WTC11 (cell line): ENCODE data around the gene EXTL1. TPM values are rescaled to one million over a fixed set of nuclear protein-coding genes. Genes with fewer than 3 reads are reported as not detected.

Experiments used
- ATAC-seq: fragments of 200-7000 bp; cut with Tn5 transposase; 2 replicates; pipeline ENCODE4 v1.10.0; 2021; ENCODE audit warnings: mild to moderate bottlenecking, moderate library complexity
- CTCF ChIA-PET: fragments of 300-600 bp; sonication (Branson Sonifier 250); formaldehyde crosslinking; loops from one replicate; lab custom pipeline; 2021; ENCODE audit warnings: antibody characterized with exemption; lab: Charles Lee
- POLR2A ChIA-PET: fragments of 350-600 bp; sonication (Branson Sonifier 250); formaldehyde crosslinking; loops from one replicate; lab custom pipeline; 2021; ENCODE audit warnings: antibody characterized with exemption; lab: Charles Lee
- DNase-seq: peaks from one replicate; pipeline ENCODE4 v3.0.0; 2021; ENCODE audit warnings: low spot score
- H3K27ac Mint-ChIP-seq: 2 replicates; pipeline ENCODE4 v1.8.0; 2021; ENCODE audit warnings: mixed read lengths
- H3K27me3 Mint-ChIP-seq: 2 replicates; pipeline ENCODE4 v1.8.0; 2021; ENCODE audit warnings: low read depth, mild to moderate bottlenecking, moderate library complexity, mixed read lengths
- H3K36me3 Mint-ChIP-seq: 2 replicates; pipeline ENCODE4 v1.8.0; 2021; ENCODE audit warnings: mixed read lengths
- H3K4me1 Mint-ChIP-seq: 2 replicates; pipeline ENCODE4 v1.8.0; 2022; ENCODE audit warnings: mixed read lengths
- H3K4me3 Mint-ChIP-seq: 2 replicates; pipeline ENCODE4 v1.8.0; 2021; ENCODE audit warnings: mild to moderate bottlenecking, moderate library complexity, mixed read lengths
- H3K9me3 Mint-ChIP-seq: 2 replicates; pipeline ENCODE4 v1.8.0; 2021; ENCODE audit warnings: mixed read lengths
- ATF1 ChIP-seq: sonication (generic); formaldehyde crosslinking; IDR thresholded peaks from 2 replicates; pipeline ENCODE4 v1.8.1; 2023; ENCODE audit warnings: mild to moderate bottlenecking, moderate library complexity, missing genetic modification reagents
- EMX1 ChIP-seq: fragments of 250-450 bp; sonication (Bioruptor Pico); IDR thresholded peaks from 2 replicates; pipeline ENCODE4 v1.8.0; 2021; ENCODE audit warnings: mild to moderate bottlenecking
- ETV6 ChIP-seq: sonication (generic); formaldehyde crosslinking; IDR thresholded peaks from 2 replicates; pipeline ENCODE4 v1.8.1; 2022; ENCODE audit warnings: mild to moderate bottlenecking, missing genetic modification reagents
- FOXJ3 ChIP-seq: sonication (generic); formaldehyde crosslinking; IDR thresholded peaks from 2 replicates; pipeline ENCODE4 v1.9.0; 2021; ENCODE audit warnings: missing genetic modification reagents, mild to moderate bottlenecking, borderline replicate concordance
- FOXK1 ChIP-seq: sonication (generic); formaldehyde crosslinking; IDR thresholded peaks from 2 replicates; pipeline ENCODE4 v1.8.0; 2022; ENCODE audit warnings: mild to moderate bottlenecking, moderate library complexity, missing genetic modification reagents
- GABPB1 ChIP-seq: sonication (generic); formaldehyde crosslinking; IDR thresholded peaks from 2 replicates; pipeline ENCODE4 v1.8.1; 2023; ENCODE audit warnings: mild to moderate bottlenecking, missing genetic modification reagents
- MYBL2 ChIP-seq: sonication (generic); formaldehyde crosslinking; IDR thresholded peaks from 2 replicates; pipeline ENCODE4 v1.8.1; 2023; ENCODE audit warnings: mild to moderate bottlenecking, moderate library complexity, missing genetic modification reagents
- NFE2L1 ChIP-seq: sonication (generic); formaldehyde crosslinking; IDR thresholded peaks from 2 replicates; pipeline ENCODE4 v1.8.1; 2023; ENCODE audit warnings: missing genetic modification reagents
- NR3C1 ChIP-seq: sonication (generic); formaldehyde crosslinking; conservative IDR thresholded peaks from 2 replicates; pipeline ENCODE4 v1.8.1; 2023; ENCODE audit warnings: low read depth, mild to moderate bottlenecking, missing genetic modification reagents
- OVOL2 ChIP-seq: fragments of 250-450 bp; sonication (Bioruptor Pico); IDR thresholded peaks from 2 replicates; pipeline ENCODE4 v1.9.0; 2021; ENCODE audit warnings: mild to moderate bottlenecking, borderline replicate concordance
- SMAD4 ChIP-seq: sonication (generic); formaldehyde crosslinking; IDR thresholded peaks from 2 replicates; pipeline ENCODE4 v1.8.0; 2022; ENCODE audit warnings: mild to moderate bottlenecking, missing genetic modification reagents
- SP1 ChIP-seq: sonication (generic); formaldehyde crosslinking; conservative IDR thresholded peaks from 2 replicates; pipeline ENCODE4 v1.8.1; 2022; ENCODE audit warnings: missing genetic modification reagents
- TCF7 ChIP-seq: sonication (generic); formaldehyde crosslinking; IDR thresholded peaks from 2 replicates; pipeline ENCODE4 v1.8.0; 2022; ENCODE audit warnings: mild to moderate bottlenecking, low read depth, missing genetic modification reagents, moderate library complexity
- ZNF232 ChIP-seq: sonication (generic); formaldehyde crosslinking; IDR thresholded peaks from 2 replicates; pipeline ENCODE4 v1.8.0; 2022; ENCODE audit warnings: mild to moderate bottlenecking, missing genetic modification reagents
- ZNF671 ChIP-seq: fragments of 250-450 bp; sonication (Bioruptor Pico); IDR thresholded peaks from 2 replicates; pipeline ENCODE4 v1.8.0; 2021; ENCODE audit warnings: mild to moderate bottlenecking
- total RNA-seq: library from RNA; stranded (reverse); gene quantifications from 3 replicates; pipeline ENCODE4 v1.2.3, GENCODE V29; 2021
- TF ChIP-seq, protein P1 (sequence below): sonication (generic); formaldehyde crosslinking; IDR thresholded peaks from 2 replicates; pipeline ENCODE4 v1.8.0; 2023; ENCODE audit warnings: missing genetic modification reagents
- TF ChIP-seq, protein P2 (sequence below): sonication (generic); formaldehyde crosslinking; IDR thresholded peaks from 2 replicates; pipeline ENCODE4 v1.8.1; 2022; ENCODE audit warnings: missing genetic modification reagents, borderline replicate concordance
- TF ChIP-seq, protein P3 (sequence below): fragments of 250-450 bp; sonication (Bioruptor Pico); IDR thresholded peaks from 2 replicates; pipeline ENCODE4 v1.9.0; 2021; ENCODE audit warnings: mild to moderate bottlenecking
- TF ChIP-seq, protein P4 (sequence below): sonication (generic); formaldehyde crosslinking; IDR thresholded peaks from 2 replicates; pipeline ENCODE4 v1.8.1; 2022; ENCODE audit warnings: low read depth, missing genetic modification reagents, borderline replicate concordance
- TF ChIP-seq, protein P5 (sequence below): sonication (generic); formaldehyde crosslinking; IDR thresholded peaks from 2 replicates; pipeline ENCODE4 v1.8.1; 2023; ENCODE audit warnings: mild to moderate bottlenecking, missing genetic modification reagents
- TF ChIP-seq, protein P6 (sequence below): sonication (generic); formaldehyde crosslinking; IDR thresholded peaks from 2 replicates; pipeline ENCODE4 v1.8.0; 2022; ENCODE audit warnings: missing genetic modification reagents
- TF ChIP-seq, protein P7 (sequence below): fragments of 250-450 bp; sonication (Bioruptor Pico); conservative IDR thresholded peaks from 2 replicates; pipeline ENCODE4 v1.9.0; 2021; ENCODE audit warnings: mild to moderate bottlenecking
- TF ChIP-seq, protein P8 (sequence below): sonication (generic); formaldehyde crosslinking; IDR thresholded peaks from 2 replicates; pipeline ENCODE4 v1.8.0; 2022; ENCODE audit warnings: mild to moderate bottlenecking, missing genetic modification reagents

Gene EXTL1
- total RNA-seq, 1 experiment from 2014 or later, result 2.1 TPM

DNA sequence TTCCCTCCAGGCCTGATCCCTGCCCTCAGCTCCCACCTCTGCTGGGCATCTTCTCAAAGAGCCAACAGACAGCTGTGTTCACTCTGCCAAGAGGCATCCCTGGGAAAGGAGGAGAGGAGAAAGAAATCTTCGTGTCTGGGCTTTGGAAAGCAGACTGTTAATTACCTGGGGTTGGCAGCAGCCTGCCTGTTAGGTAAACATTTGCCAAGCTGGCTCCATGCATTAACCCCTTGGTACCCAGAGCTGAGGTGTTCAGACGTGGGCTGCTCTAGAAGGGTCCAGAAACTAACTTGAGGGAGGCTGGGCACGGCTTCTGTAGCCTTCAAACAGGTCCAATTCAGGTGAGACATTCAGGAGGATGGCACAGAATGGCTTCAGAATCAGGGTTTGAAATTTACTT, 8.7 kb upstream of the EXTL1 start:
- DNase-seq (no peak), ATAC-seq (no peak)
- peaks cover 27% of the 10 kb centered on the region for H3K4me1 Mint-ChIP-seq
- H3K27ac Mint-ChIP-seq, result no peak overlapping the region
- no peak overlapping the region for H3K4me3 Mint-ChIP-seq
- POLR2A ChIA-PET, result no interaction called here
- no peaks in the 10 kb centered on the region for H3K36me3 Mint-ChIP-seq
- CTCF ChIA-PET, result interaction anchor here (1.0 to 1.5 kb wide), 4 partner anchors 14 to 132 kb away, joined by 3 to 6 read pairs (median 3); no protein-coding TSS in a partner anchor
- no peaks in the 10 kb centered on the region for H3K27me3 Mint-ChIP-seq
- no peaks in the 10 kb centered on the region for H3K9me3 Mint-ChIP-seq
- TF ChIP-seq, protein P1, sequence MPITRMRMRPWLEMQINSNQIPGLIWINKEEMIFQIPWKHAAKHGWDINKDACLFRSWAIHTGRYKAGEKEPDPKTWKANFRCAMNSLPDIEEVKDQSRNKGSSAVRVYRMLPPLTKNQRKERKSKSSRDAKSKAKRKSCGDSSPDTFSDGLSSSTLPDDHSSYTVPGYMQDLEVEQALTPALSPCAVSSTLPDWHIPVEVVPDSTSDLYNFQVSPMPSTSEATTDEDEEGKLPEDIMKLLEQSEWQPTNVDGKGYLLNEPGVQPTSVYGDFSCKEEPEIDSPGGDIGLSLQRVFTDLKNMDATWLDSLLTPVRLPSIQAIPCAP (CRISPR knock-in tag), result no peak
- TF ChIP-seq MYBL2, result no peak
- TF ChIP-seq FOXK1 (CRISPR knock-in tag), result no peak
- TF ChIP-seq, protein P2, sequence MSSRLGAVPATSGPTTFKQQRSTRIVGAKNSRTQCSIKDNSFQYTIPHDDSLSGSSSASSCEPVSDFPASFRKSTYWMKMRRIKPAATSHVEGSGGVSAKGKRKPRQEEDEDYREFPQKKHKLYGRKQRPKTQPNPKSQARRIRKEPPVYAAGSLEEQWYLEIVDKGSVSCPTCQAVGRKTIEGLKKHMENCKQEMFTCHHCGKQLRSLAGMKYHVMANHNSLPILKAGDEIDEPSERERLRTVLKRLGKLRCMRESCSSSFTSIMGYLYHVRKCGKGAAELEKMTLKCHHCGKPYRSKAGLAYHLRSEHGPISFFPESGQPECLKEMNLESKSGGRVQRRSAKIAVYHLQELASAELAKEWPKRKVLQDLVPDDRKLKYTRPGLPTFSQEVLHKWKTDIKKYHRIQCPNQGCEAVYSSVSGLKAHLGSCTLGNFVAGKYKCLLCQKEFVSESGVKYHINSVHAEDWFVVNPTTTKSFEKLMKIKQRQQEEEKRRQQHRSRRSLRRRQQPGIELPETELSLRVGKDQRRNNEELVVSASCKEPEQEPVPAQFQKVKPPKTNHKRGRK, result no peak
- no peak for TF ChIP-seq TCF7
- TF ChIP-seq SMAD4 (CRISPR knock-in tag), result no peak
- TF ChIP-seq, protein P3, sequence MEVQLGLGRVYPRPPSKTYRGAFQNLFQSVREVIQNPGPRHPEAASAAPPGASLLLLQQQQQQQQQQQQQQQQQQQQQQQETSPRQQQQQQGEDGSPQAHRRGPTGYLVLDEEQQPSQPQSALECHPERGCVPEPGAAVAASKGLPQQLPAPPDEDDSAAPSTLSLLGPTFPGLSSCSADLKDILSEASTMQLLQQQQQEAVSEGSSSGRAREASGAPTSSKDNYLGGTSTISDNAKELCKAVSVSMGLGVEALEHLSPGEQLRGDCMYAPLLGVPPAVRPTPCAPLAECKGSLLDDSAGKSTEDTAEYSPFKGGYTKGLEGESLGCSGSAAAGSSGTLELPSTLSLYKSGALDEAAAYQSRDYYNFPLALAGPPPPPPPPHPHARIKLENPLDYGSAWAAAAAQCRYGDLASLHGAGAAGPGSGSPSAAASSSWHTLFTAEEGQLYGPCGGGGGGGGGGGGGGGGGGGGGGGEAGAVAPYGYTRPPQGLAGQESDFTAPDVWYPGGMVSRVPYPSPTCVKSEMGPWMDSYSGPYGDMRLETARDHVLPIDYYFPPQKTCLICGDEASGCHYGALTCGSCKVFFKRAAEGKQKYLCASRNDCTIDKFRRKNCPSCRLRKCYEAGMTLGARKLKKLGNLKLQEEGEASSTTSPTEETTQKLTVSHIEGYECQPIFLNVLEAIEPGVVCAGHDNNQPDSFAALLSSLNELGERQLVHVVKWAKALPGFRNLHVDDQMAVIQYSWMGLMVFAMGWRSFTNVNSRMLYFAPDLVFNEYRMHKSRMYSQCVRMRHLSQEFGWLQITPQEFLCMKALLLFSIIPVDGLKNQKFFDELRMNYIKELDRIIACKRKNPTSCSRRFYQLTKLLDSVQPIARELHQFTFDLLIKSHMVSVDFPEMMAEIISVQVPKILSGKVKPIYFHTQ, result no peak
- TF ChIP-seq NR3C1 (CRISPR knock-in tag), result no peak
- TF ChIP-seq ETV6 (CRISPR knock-in tag), result no peak
- TF ChIP-seq EMX1 (CRISPR knock-in tag), result no peak
- no peak for TF ChIP-seq FOXJ3
- TF ChIP-seq ZNF671, result no peak
- no peak for TF ChIP-seq NFE2L1 (CRISPR knock-in tag)
- TF ChIP-seq, protein P4, sequence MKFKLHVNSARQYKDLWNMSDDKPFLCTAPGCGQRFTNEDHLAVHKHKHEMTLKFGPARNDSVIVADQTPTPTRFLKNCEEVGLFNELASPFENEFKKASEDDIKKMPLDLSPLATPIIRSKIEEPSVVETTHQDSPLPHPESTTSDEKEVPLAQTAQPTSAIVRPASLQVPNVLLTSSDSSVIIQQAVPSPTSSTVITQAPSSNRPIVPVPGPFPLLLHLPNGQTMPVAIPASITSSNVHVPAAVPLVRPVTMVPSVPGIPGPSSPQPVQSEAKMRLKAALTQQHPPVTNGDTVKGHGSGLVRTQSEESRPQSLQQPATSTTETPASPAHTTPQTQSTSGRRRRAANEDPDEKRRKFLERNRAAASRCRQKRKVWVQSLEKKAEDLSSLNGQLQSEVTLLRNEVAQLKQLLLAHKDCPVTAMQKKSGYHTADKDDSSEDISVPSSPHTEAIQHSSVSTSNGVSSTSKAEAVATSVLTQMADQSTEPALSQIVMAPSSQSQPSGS (CRISPR knock-in tag), result no peak
- TF ChIP-seq, protein P5, sequence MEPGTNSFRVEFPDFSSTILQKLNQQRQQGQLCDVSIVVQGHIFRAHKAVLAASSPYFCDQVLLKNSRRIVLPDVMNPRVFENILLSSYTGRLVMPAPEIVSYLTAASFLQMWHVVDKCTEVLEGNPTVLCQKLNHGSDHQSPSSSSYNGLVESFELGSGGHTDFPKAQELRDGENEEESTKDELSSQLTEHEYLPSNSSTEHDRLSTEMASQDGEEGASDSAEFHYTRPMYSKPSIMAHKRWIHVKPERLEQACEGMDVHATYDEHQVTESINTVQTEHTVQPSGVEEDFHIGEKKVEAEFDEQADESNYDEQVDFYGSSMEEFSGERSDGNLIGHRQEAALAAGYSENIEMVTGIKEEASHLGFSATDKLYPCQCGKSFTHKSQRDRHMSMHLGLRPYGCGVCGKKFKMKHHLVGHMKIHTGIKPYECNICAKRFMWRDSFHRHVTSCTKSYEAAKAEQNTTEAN (CRISPR knock-in tag), result no peak
- TF ChIP-seq OVOL2 (CRISPR knock-in tag), result no peak
- TF ChIP-seq SP1 (CRISPR knock-in tag), result no peak

DNA sequence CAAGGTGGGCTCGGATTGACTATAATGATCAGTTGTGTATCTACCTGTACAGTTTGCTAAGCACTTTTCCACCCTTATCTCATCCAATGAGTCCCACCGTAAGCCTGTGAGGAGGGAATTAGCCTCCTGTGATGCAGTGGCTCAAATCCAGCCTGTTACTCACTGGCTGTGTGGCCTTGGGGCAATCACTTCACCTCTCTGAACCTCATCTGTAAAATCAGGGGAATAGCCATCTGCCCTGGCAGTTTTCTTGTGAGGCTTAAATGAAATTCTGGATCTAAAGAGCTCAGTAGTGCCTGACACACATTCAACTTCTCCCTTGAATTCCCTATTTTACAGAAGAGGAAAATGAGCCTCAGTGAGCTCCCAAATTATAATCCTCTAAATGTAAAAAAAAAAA, 7.4 kb upstream of the EXTL1 start:
- no peaks in the 10 kb centered on the region for H3K36me3 Mint-ChIP-seq
- ATAC-seq, result no peak
- TF ChIP-seq, protein P6, sequence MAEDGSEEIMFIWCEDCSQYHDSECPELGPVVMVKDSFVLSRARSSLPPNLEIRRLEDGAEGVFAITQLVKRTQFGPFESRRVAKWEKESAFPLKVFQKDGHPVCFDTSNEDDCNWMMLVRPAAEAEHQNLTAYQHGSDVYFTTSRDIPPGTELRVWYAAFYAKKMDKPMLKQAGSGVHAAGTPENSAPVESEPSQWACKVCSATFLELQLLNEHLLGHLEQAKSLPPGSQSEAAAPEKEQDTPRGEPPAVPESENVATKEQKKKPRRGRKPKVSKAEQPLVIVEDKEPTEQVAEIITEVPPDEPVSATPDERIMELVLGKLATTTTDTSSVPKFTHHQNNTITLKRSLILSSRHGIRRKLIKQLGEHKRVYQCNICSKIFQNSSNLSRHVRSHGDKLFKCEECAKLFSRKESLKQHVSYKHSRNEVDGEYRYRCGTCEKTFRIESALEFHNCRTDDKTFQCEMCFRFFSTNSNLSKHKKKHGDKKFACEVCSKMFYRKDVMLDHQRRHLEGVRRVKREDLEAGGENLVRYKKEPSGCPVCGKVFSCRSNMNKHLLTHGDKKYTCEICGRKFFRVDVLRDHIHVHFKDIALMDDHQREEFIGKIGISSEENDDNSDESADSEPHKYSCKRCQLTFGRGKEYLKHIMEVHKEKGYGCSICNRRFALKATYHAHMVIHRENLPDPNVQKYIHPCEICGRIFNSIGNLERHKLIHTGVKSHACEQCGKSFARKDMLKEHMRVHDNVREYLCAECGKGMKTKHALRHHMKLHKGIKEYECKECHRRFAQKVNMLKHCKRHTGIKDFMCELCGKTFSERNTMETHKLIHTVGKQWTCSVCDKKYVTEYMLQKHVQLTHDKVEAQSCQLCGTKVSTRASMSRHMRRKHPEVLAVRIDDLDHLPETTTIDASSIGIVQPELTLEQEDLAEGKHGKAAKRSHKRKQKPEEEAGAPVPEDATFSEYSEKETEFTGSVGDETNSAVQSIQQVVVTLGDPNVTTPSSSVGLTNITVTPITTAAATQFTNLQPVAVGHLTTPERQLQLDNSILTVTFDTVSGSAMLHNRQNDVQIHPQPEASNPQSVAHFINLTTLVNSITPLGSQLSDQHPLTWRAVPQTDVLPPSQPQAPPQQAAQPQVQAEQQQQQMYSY, result no peak
- TF ChIP-seq ATF1, result no peak
- TF ChIP-seq ZNF232, result no peak
- TF ChIP-seq GABPB1 (CRISPR knock-in tag), result no peak
- TF ChIP-seq, protein P7, sequence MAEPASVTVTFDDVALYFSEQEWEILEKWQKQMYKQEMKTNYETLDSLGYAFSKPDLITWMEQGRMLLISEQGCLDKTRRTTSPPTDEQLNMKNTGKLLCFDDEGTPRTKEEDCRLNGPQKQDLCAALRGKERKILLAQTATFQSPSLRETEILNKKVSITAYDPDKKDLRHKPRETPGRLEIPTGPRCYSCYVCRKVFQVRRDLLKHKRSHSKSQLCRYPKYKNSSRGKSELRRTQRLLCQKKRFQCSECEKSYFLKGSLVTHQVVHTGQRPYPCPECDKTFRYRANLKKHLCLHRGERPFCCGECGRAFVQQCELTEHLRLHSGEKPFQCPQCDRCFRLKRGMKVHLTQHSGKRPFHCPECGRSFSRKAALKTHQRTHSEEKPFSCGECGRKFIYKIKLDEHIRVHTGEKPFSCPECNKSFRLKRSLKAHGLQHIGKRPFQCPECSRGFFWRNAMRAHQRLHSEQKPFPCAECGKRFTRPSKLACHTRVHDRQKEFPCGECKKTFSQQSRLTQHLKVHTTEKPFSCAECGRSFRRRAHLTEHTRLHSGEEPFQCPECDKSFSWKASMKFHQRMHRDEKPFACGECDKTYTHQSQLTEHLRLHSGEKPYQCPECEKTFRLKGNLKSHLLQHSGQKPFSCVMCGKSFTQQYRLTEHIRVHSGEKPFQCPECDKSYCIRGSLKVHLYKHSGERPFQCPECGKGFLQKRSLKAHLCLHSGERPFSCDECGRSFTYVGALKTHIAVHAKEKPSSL, result no peak
- TF ChIP-seq, protein P8, sequence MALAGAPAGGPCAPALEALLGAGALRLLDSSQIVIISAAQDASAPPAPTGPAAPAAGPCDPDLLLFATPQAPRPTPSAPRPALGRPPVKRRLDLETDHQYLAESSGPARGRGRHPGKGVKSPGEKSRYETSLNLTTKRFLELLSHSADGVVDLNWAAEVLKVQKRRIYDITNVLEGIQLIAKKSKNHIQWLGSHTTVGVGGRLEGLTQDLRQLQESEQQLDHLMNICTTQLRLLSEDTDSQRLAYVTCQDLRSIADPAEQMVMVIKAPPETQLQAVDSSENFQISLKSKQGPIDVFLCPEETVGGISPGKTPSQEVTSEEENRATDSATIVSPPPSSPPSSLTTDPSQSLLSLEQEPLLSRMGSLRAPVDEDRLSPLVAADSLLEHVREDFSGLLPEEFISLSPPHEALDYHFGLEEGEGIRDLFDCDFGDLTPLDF (CRISPR knock-in tag), result no peak

More for the DNA sequence above, 7.4 kb upstream of the EXTL1 start:
- no peak overlapping the region for H3K4me3 Mint-ChIP-seq
- H3K27ac Mint-ChIP-seq, result no peak overlapping the region
- H3K4me1 Mint-ChIP-seq, result peaks cover 31% of the 10 kb centered on the region
- POLR2A ChIA-PET, result interaction anchor here (0.6 kb wide), 1 partner anchor 128 kb away, joined by 4 read pairs; no protein-coding TSS in a partner anchor
- CTCF ChIA-PET, result no interaction called here
- no peaks in the 10 kb centered on the region for H3K27me3 Mint-ChIP-seq
- DNase-seq, result no peak
- H3K9me3 Mint-ChIP-seq, result no peaks in the 10 kb centered on the region
